ENCODE measurements around the gene FOSB. TPM values are rescaled to one million over a fixed set of nuclear protein-coding genes. Genes with fewer than 3 reads are reported as not detected.

The FOSB gene
- total RNA-seq: 3.7 and 4.4 TPM in 2 replicates

GRCh38 chr19:45467456-45468158, at the start of gene FOSB:
Gene FOSB (plus strand): TSS chr19:45467996. CDS start chr19:45468587, 591 bp downstream.

GRCh38 chr19:45423589-45424190, 44.1 kb upstream of the FOSB start, which contains the start of gene ERCC1:
Gene ERCC1 (minus strand): TSS chr19:45423917. CDS start chr19:45423374, 543 bp downstream.

GRCh38 chr19:45498411-45499195, 30.8 kb downstream of the FOSB start, which contains the start of gene PPM1N:
Gene PPM1N (plus strand): TSS chr19:45498443. CDS start chr19:45498473, 30 bp downstream.

GRCh38 chr19:45506989-45507871, 39.4 kb downstream of the FOSB start, which contains the start of gene VASP:
Gene VASP (plus strand): TSS chr19:45507479. CDS start chr19:45507772, 293 bp downstream.

Other genes starting within 250 kb of the FOSB start
- not detected in 2 replicates for gene EXOC3L2, start 222.6 kb upstream of the FOSB start, total RNA-seq
- 15.4 and 21.3 TPM in 2 replicates for gene MARK4, start 216.7 kb upstream of the FOSB start, total RNA-seq
- under 0.01 TPM in 1 of 2 replicates, not detected in the other for gene CKM, start 145.1 kb upstream of the FOSB start, total RNA-seq
- gene KLC3, start 127.2 kb upstream of the FOSB start, total RNA-seq: 0.29 TPM in 1 of 2 replicates, not detected in the other
- gene ERCC2, start 97.4 kb upstream of the FOSB start, total RNA-seq: 47.9 and 50.9 TPM in 2 replicates
- gene PPP1R13L, start 62.9 kb upstream of the FOSB start, total RNA-seq: 1.4 and 1.7 TPM in 2 replicates
- gene POLR1G, start 61.4 kb upstream of the FOSB start, total RNA-seq: 3.2 and 5.5 TPM in 2 replicates
- 177 and 211 TPM in 2 replicates for gene ERCC1, start 44.1 kb upstream of the FOSB start, total RNA-seq
- gene RTN2, start 29.1 kb downstream of the FOSB start, total RNA-seq: 15.1 and 20.2 TPM in 2 replicates
- gene PPM1N, start 30.4 kb downstream of the FOSB start, total RNA-seq: 0.58 and 5.1 TPM in 2 replicates
- gene VASP, start 39.5 kb downstream of the FOSB start, total RNA-seq: 111 and 143 TPM in 2 replicates
- gene OPA3, start 116.8 kb downstream of the FOSB start, total RNA-seq: 6.1 and 14.7 TPM in 2 replicates
- gene GPR4, start 134.2 kb downstream of the FOSB start, total RNA-seq: 0.29 and 0.53 TPM in 2 replicates
- 43.2 and 45.6 TPM in 2 replicates for gene EML2, start 171.4 kb downstream of the FOSB start, total RNA-seq
- gene GIPR, start 200.2 kb downstream of the FOSB start, total RNA-seq: 0.18 TPM in 1 of 2 replicates, not detected in the other
- gene SNRPD2, start 224.0 kb downstream of the FOSB start, total RNA-seq: 306 and 318 TPM in 2 replicates
- 29.2 and 49.6 TPM in 2 replicates for gene QPCTL, start 224.7 kb downstream of the FOSB start, total RNA-seq